Stimulated activated CD4-positive, alpha-beta T cell treated with anti-CD3 and anti-CD28 coated beads, Interleukin-4, amount 100 ng/mL, for 1 hour (primary cell): ENCODE measurements around the gene SLCO1A2.
"Not testable (repeated sequence)": the region's sequence is repeated elsewhere in the genome, so short reads cannot be mapped to it uniquely, and the experiment has no call there.

Source experiments
- DNase-seq: peaks from one replicate; pipeline ENCODE4 v3.0.0-alpha.2; 2020

The SLCO1A2 gene

GRCh38 chr12:21334771-21335325 is at the start of gene SLCO1A2:
SLCO1A2 (minus strand) TSS chr12:21334917; CDS start chr12:21334647, 270 bp downstream.
- no peak for DNase-seq

GRCh38 chr12:21384261-21384660 is 49.5 kb upstream of the SLCO1A2 start:
- no peak for DNase-seq

GRCh38 chr12:21381320-21381719 is 46.6 kb upstream of the SLCO1A2 start:
- DNase-seq = not testable (repeated sequence)

- DNase-seq = no peak
These were observed 44.5 kb upstream of the SLCO1A2 start for GRCh38 chr12:21379218-21379617.

- no peak for DNase-seq
These were observed 37.9 kb upstream of the SLCO1A2 start, which contains the start of gene IAPP for GRCh38 chr12:21372602-21373001. IAPP (plus strand) TSS chr12:21372902; CDS start chr12:21373352, 450 bp downstream.

GRCh38 chr12:21370845-21371449 is 36.2 kb upstream of the SLCO1A2 start:
- DNase-seq = no peak

- no peak for DNase-seq
These were observed 34.6 kb upstream of the SLCO1A2 start for GRCh38 chr12:21369141-21369980.

GRCh38 chr12:21360632-21361031 is 25.9 kb upstream of the SLCO1A2 start:
- DNase-seq = not testable (repeated sequence)

GRCh38 chr12:21354641-21355040 is 19.9 kb upstream of the SLCO1A2 start:
- DNase-seq = no peak

GRCh38 chr12:21353948-21354347 is 19.2 kb upstream of the SLCO1A2 start:
- no peak for DNase-seq

- DNase-seq = no peak
These were observed 18.8 kb upstream of the SLCO1A2 start for GRCh38 chr12:21353487-21353886.

- no peak for DNase-seq
These were observed 16.3 kb upstream of the SLCO1A2 start for GRCh38 chr12:21350975-21351374.

GRCh38 chr12:21346542-21347205 is 12.0 kb upstream of the SLCO1A2 start:
- DNase-seq = no peak

GRCh38 chr12:21343636-21344035 is 8.9 kb upstream of the SLCO1A2 start:
- no peak for DNase-seq

- no peak for DNase-seq
These were observed 7.1 kb upstream of the SLCO1A2 start for GRCh38 chr12:21341769-21342168.

GRCh38 chr12:21340403-21340802 is 5.7 kb upstream of the SLCO1A2 start:
- no peak for DNase-seq

- DNase-seq = no peak
These were observed 5.2 kb upstream of the SLCO1A2 start for GRCh38 chr12:21339921-21340320.

GRCh38 chr12:21337959-21338744 is 3.4 kb upstream of the SLCO1A2 start:
- no peak for DNase-seq

- DNase-seq = no peak
These were observed 2.7 kb upstream of the SLCO1A2 start for GRCh38 chr12:21337453-21337852.

- DNase-seq = no peak
These were observed 1.9 kb upstream of the SLCO1A2 start for GRCh38 chr12:21336656-21337055.

- DNase-seq = no peak
These were observed 3.9 kb downstream of the SLCO1A2 start for GRCh38 chr12:21330682-21331253.

- no peak for DNase-seq
These were observed 6.1 kb downstream of the SLCO1A2 start for GRCh38 chr12:21328578-21328977.
